ENCODE data around the gene AP2B1.
A peak's percentile ranks its signal among the peaks of the same experiment; 100 is the strongest.
"Not testable (repeated sequence)": the region's sequence is repeated elsewhere in the genome, so short reads cannot be mapped to it uniquely, and the experiment has no call there.

AP2B1 gene

GRCh38 chr17:35587074-35587961 lies at the start of gene AP2B1:
Gene AP2B1, plus strand, starts transcription at chr17:35587322. Its CDS starts 6,709 bp downstream, at chr17:35594031.
- peak; percentile 90 to 99 (median 98) for DNase-seq (ENCODE audit: low read depth in 3 of 3, low spot score in 1 of 3)

GRCh38 chr17:35537601-35538141 lies 49.5 kb upstream of the AP2B1 start, which contains the start of gene SLFN12L:
Gene SLFN12L, minus strand, starts transcription at chr17:35537678. Its CDS starts 15,314 bp downstream, at chr17:35522364.
- no peak for DNase-seq (ENCODE audit: low read depth in 3 of 3, low spot score in 1 of 3)

GRCh38 chr17:35539659-35540026 lies 47.5 kb upstream of the AP2B1 start:
- DNase-seq (ENCODE audit: low read depth in 3 of 3, low spot score in 1 of 3): no peak

GRCh38 chr17:35540589-35541404 lies 46.3 kb upstream of the AP2B1 start:
- peak in 1 of 3 donors; percentile 9 for DNase-seq (ENCODE audit: low read depth in 3 of 3, low spot score in 1 of 3)

- DNase-seq (ENCODE audit: low read depth in 3 of 3, low spot score in 1 of 3): no peak
Measured at GRCh38 chr17:35541434-35541833, 45.7 kb upstream of the AP2B1 start.

GRCh38 chr17:35542990-35543389 lies 44.1 kb upstream of the AP2B1 start:
- DNase-seq (ENCODE audit: low read depth in 3 of 3, low spot score in 1 of 3): no peak

GRCh38 chr17:35543856-35544255 lies 43.3 kb upstream of the AP2B1 start:
- DNase-seq (ENCODE audit: low read depth in 3 of 3, low spot score in 1 of 3): no peak

- no peak for DNase-seq (ENCODE audit: low read depth in 3 of 3, low spot score in 1 of 3)
Measured at GRCh38 chr17:35545150-35545549, 42.0 kb upstream of the AP2B1 start.

- no peak for DNase-seq (ENCODE audit: low read depth in 3 of 3, low spot score in 1 of 3)
Measured at GRCh38 chr17:35546487-35546886, 40.6 kb upstream of the AP2B1 start.

- no peak for DNase-seq (ENCODE audit: low read depth in 3 of 3, low spot score in 1 of 3)
Measured at GRCh38 chr17:35548208-35548810, 38.8 kb upstream of the AP2B1 start.

GRCh38 chr17:35548978-35549377 lies 38.1 kb upstream of the AP2B1 start:
- DNase-seq (ENCODE audit: low read depth in 3 of 3, low spot score in 1 of 3): no peak

GRCh38 chr17:35553310-35553709 lies 33.8 kb upstream of the AP2B1 start:
- no peak for DNase-seq (ENCODE audit: low read depth in 3 of 3, low spot score in 1 of 3)

- DNase-seq (ENCODE audit: low read depth in 3 of 3, low spot score in 1 of 3): no peak
Measured at GRCh38 chr17:35554668-35555067, 32.5 kb upstream of the AP2B1 start.

- DNase-seq (ENCODE audit: low read depth in 3 of 3, low spot score in 1 of 3): no peak
Measured at GRCh38 chr17:35555691-35556090, 31.4 kb upstream of the AP2B1 start.

GRCh38 chr17:35557353-35557752 lies 29.8 kb upstream of the AP2B1 start:
- no peak for DNase-seq (ENCODE audit: low read depth in 3 of 3, low spot score in 1 of 3)

- no peak for DNase-seq (ENCODE audit: low read depth in 3 of 3, low spot score in 1 of 3)
Measured at GRCh38 chr17:35559495-35560210, 27.5 kb upstream of the AP2B1 start.

- DNase-seq (ENCODE audit: low read depth in 3 of 3, low spot score in 1 of 3): no peak
Measured at GRCh38 chr17:35560703-35561102, 26.4 kb upstream of the AP2B1 start, which contains the start of gene SLFN14. Gene SLFN14, minus strand, starts transcription at chr17:35560819. Its CDS starts 2,757 bp downstream, at chr17:35558062.

GRCh38 chr17:35563181-35563580 lies 23.9 kb upstream of the AP2B1 start:
- not testable (repeated sequence) for DNase-seq (ENCODE audit: low read depth in 3 of 3, low spot score in 1 of 3)

- DNase-seq (ENCODE audit: low read depth in 3 of 3, low spot score in 1 of 3): no peak
Measured at GRCh38 chr17:35566968-35567367, 20.2 kb upstream of the AP2B1 start.

- DNase-seq (ENCODE audit: low read depth in 3 of 3, low spot score in 1 of 3): peak in 1 of 3 donors; percentile 24
Measured at GRCh38 chr17:35568561-35568960, 18.6 kb upstream of the AP2B1 start.

Measured in stimulated activated CD4-positive, alpha-beta T cell treated with anti-CD3 and anti-CD28 coated beads, TNF-alpha, amount 100 ng/mL, for 1 hour (primary cell).